Ureter (tissue), 1 donor: Measurements from ENCODE around the gene ADGRL3. TPM values are rescaled to one million over a fixed set of nuclear protein-coding genes. Genes with fewer than 3 reads are reported as not detected.
"Not testable (repeated sequence)": the region's sequence is repeated elsewhere in the genome, so short reads cannot be mapped to it uniquely, and the experiment has no call there.

ENCODE experiments used
- DNase-seq: peaks from one replicate; pipeline ENCODE4 v3.0.0-alpha.2; 2020; ENCODE audit warnings: low spot score
- total RNA-seq: library from RNA; stranded (reverse); gene quantifications from one replicate; pipeline ENCODE4 v1.2.4, GENCODE V29; 2023
- donor health status: DM: yes; HTN: yes; CAD: no.

Gene ADGRL3
- total RNA-seq, 1 donor from 2014 or later = 17.9 TPM

- DNase-seq = no peak
Measured at GRCh38 chr4:61350932-61351331, 150.8 kb downstream of the ADGRL3 start.

- no peak for DNase-seq
Measured at GRCh38 chr4:61356696-61357095, 156.6 kb downstream of the ADGRL3 start.

- no peak for DNase-seq
Measured at GRCh38 chr4:61359301-61359700, 159.2 kb downstream of the ADGRL3 start.

GRCh38 chr4:61372817-61373216, 172.7 kb downstream of the ADGRL3 start:
- not testable (repeated sequence) for DNase-seq

GRCh38 chr4:61373901-61374440, 173.8 kb downstream of the ADGRL3 start:
- no peak for DNase-seq

- no peak for DNase-seq
Measured at GRCh38 chr4:61374447-61374891, 174.3 kb downstream of the ADGRL3 start.

- DNase-seq = no peak
Measured at GRCh38 chr4:61375301-61375700, 175.2 kb downstream of the ADGRL3 start.

- DNase-seq = no peak
Measured at GRCh38 chr4:61376301-61376700, 176.2 kb downstream of the ADGRL3 start.

- DNase-seq = no peak
Measured at GRCh38 chr4:61379406-61379805, 179.3 kb downstream of the ADGRL3 start.

- DNase-seq = no peak
Measured at GRCh38 chr4:61380865-61381264, 180.7 kb downstream of the ADGRL3 start.

GRCh38 chr4:61385256-61385655, 185.1 kb downstream of the ADGRL3 start:
- no peak for DNase-seq

GRCh38 chr4:61387372-61387771, 187.2 kb downstream of the ADGRL3 start:
- not testable (repeated sequence) for DNase-seq

GRCh38 chr4:61389640-61390039, 189.5 kb downstream of the ADGRL3 start:
- no peak for DNase-seq

- no peak for DNase-seq
Measured at GRCh38 chr4:61395754-61396153, 195.6 kb downstream of the ADGRL3 start.

GRCh38 chr4:61397174-61397573, 197.0 kb downstream of the ADGRL3 start:
- no peak for DNase-seq

- DNase-seq = no peak
Measured at GRCh38 chr4:61400439-61401038, 200.4 kb downstream of the ADGRL3 start.

- no peak for DNase-seq
Measured at GRCh38 chr4:61401771-61402170, 201.6 kb downstream of the ADGRL3 start.

GRCh38 chr4:61405307-61405706, 205.2 kb downstream of the ADGRL3 start:
- no peak for DNase-seq

GRCh38 chr4:61406677-61407076, 206.6 kb downstream of the ADGRL3 start:
- DNase-seq = no peak

GRCh38 chr4:61407642-61408618, 207.8 kb downstream of the ADGRL3 start:
- no peak for DNase-seq

- DNase-seq = no peak
Measured at GRCh38 chr4:61408861-61409260, 208.7 kb downstream of the ADGRL3 start.

- DNase-seq = no peak
Measured at GRCh38 chr4:61411241-61411640, 211.1 kb downstream of the ADGRL3 start.

GRCh38 chr4:61425315-61425714, 225.2 kb downstream of the ADGRL3 start:
- DNase-seq = no peak
